ENCODE measurements around the gene SHQ1. TPM values are rescaled to one million over a fixed set of nuclear protein-coding genes. Genes with fewer than 3 reads are reported as not detected.

SHQ1 gene
- total RNA-seq, 2 donors from 2014 or later: 9.6 to 11.2 TPM

DNA sequence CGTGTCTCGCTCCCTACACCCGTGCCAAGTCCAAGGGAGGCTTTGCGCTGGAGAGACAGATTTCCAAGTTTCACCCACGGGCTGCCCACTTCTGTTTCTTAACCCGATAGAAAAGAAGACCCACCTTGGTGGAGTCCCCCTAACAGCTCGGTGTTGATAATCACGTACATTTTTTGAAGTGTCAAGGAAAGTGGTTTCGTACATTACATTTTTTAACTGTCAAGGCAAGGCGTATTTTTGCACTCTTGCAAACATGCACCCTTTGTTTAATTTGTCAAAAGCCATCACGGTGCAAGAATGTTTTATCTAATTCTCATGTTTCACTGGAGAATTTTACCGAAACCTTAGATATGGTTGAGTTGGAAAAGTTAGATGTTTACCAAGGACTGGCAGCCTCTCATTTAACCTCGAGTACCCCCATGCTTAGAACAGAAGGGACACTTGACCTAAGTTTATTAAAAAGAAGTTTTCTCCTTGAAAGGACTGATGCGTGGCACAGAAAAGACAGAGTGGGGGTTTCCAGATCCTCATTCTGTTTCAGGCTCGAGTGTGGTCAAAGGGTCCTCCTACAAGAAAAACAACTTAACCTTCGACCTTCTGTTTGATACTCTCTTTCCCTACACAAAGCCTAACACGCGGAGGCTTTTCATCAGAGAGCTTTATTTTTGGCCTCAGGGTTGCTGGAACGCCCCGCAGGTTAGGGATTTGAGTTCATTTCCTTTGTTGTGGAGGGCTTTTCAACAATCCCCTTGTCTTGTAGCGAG, 40.5 kb upstream of the SHQ1 start:
- Histone ChIP-seq H3K27me3 (no peaks in the 10 kb centered on the region), H3K4me3 (no peak overlapping the region), H3K9me3 (no peaks in the 10 kb centered on the region), H3K36me3 (replicated peaks in 1 of 2; ENCODE audit: insufficient read depth in 1 of 2, low read depth in 2 of 2) (no peaks in the 10 kb centered on the region), H3K27ac (peak overlapping the region in 1 of 4 donors; percentile 28), H3K4me1 (peaks cover 19% of the 10 kb centered on the region)
- DNase-seq (peak in 2 of 4 donors; percentile 22 to 35), ATAC-seq (no peak)
- intact Hi-C loops (cut with DNase I): no loop called here
- WGBS, 2 donors: 11 to 13% methylated on average over 20 to 21 of the region's 21 CpGs
- TF ChIP-seq, protein P1, sequence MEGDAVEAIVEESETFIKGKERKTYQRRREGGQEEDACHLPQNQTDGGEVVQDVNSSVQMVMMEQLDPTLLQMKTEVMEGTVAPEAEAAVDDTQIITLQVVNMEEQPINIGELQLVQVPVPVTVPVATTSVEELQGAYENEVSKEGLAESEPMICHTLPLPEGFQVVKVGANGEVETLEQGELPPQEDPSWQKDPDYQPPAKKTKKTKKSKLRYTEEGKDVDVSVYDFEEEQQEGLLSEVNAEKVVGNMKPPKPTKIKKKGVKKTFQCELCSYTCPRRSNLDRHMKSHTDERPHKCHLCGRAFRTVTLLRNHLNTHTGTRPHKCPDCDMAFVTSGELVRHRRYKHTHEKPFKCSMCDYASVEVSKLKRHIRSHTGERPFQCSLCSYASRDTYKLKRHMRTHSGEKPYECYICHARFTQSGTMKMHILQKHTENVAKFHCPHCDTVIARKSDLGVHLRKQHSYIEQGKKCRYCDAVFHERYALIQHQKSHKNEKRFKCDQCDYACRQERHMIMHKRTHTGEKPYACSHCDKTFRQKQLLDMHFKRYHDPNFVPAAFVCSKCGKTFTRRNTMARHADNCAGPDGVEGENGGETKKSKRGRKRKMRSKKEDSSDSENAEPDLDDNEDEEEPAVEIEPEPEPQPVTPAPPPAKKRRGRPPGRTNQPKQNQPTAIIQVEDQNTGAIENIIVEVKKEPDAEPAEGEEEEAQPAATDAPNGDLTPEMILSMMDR (IDR thresholded peaks at IDR 0.05): no peak
- no peak for TF ChIP-seq POLR2A (IDR thresholded peaks at IDR 0.05)

DNA sequence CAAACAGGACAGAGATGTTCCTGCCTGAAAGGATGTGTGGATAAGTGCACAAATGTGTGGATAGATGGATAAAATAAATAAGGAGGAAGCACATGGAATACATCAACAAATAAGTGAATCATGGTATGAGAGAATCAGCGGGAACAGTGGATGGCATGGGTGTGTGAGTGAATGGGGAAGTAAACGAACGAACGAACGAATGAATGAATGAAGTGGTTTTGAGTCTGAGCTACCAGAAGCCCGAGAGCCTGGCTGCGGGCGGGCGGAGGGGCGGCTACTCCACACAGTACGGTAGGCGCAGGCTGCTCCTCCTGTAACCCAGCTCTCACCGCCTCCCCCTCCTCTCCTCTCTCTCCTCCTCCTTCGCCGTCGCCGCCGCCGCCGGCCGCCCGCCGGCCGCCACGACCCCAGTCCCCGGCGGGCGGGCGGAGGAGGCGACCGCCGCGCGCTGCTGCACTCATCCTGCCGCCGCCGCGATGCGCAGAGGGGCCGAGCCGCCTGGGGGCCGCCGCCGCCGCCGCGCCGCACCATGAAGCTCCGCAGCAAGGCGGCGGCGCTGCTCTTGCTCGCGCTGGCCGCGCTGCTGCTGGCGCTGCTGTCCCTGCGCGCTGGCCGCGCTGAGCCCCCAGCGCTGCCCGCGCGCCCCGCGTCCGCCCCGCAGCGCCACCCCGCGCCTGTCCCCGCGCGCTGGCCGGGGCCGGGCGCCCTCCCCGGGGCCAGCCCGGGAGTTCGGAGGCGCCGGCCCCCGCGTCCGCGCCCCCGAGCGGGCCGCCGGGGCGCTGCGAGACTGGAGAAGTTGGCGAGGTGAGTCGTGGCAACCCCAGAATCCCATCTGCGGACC, 39.7 kb upstream of the SHQ1 start, which contains the start of gene GXYLT2:
GXYLT2 (plus strand) TSS at position 342 of the 841 bp plus-strand sequence; CDS start at position 530, 188 bp downstream.
- DNase-seq (peak; percentile 67 to 80 (median 73)), ATAC-seq (peak; percentile 85)
- peak in 1 of 3 donors; percentile 3 for TF ChIP-seq POLR2A (IDR thresholded peaks at IDR 0.05)
- TF ChIP-seq, protein P1 (IDR thresholded peaks at IDR 0.05): peak in 3 of 7 experiments; percentile 4 to 45 (median 39)
- no peak within 1 kb of the TSS for H3K4me3 ChIP-seq
- H3K9me3 ChIP-seq: no peaks in the 10 kb centered on the region
- H3K36me3 ChIP-seq (replicated peaks in 1 of 2; ENCODE audit: insufficient read depth in 1 of 2, low read depth in 2 of 2): no peaks in the 10 kb centered on the region
- WGBS, 2 donors: 0 to 1% methylated on average over 13 to 67 of the region's 96 CpGs
- no peaks in the 10 kb centered on the region for H3K27me3 ChIP-seq
- peaks cover 19% of the 10 kb centered on the region for H3K4me1 ChIP-seq
- H3K27ac ChIP-seq: peak within 1 kb of the TSS in 3 of 4 donors; percentile 0 to 30 (median 28)
- intact Hi-C loops (cut with DNase I): no loop called here

DNA sequence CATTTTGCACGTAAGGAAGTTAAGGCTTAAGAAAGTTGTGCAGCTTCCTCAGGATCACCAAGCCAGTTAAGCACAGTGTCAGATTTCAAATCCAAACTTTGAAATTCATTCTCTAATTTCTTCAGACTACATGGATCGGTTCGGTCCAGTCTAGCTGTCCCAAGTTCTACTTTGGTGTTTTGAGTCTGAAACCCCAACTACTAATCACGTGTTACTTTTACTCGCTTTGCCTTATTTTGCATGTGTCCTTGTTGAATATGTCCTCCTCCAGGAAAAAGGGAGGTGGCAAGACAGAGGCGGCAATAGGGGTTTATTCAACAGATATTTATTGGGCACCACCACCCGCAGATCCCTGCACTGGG, 39.1 kb upstream of the SHQ1 start:
- H3K4me1 ChIP-seq: peaks cover 19% of the 10 kb centered on the region
- H3K27me3 ChIP-seq: no peaks in the 10 kb centered on the region
- WGBS, 2 donors: 1 to 2% methylated on average over 7 of the region's 7 CpGs
- peak overlapping the region in 2 of 4 donors; percentile 0 to 30 for H3K27ac ChIP-seq
- no peak for TF ChIP-seq POLR2A (IDR thresholded peaks at IDR 0.05)
- TF ChIP-seq, protein P1 (IDR thresholded peaks at IDR 0.05): no peak
- DNase-seq (no peak), ATAC-seq (no peak)
- no peaks in the 10 kb centered on the region for H3K9me3 ChIP-seq
- H3K36me3 ChIP-seq (replicated peaks in 1 of 2; ENCODE audit: insufficient read depth in 1 of 2, low read depth in 2 of 2): no peaks in the 10 kb centered on the region
- no peak overlapping the region for H3K4me3 ChIP-seq
- intact Hi-C loops (cut with DNase I): no loop called here

DNA sequence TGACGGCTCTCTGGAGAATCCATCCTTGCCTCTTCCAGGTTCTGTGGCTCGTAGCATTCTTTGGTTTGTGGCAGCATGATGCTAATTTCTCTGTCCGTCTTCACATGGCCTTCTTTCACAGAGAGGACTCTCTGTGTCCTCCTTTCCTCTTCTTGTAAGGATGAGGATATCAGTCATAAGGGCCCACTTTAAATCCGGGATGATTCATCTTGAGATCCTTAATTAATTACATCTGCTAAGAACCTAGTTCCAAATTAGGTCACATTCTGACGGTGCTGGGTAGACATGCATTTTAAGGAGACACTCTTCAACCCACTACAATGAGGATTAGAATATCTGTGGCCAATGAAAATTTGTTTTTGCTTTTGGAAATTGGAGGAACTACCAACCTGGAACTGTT, 23.9 kb upstream of the SHQ1 start:
- Histone ChIP-seq H3K9me3 (no peaks in the 10 kb centered on the region), H3K36me3 (replicated peaks in 1 of 2; ENCODE audit: insufficient read depth in 1 of 2, low read depth in 2 of 2) (no peaks in the 10 kb centered on the region), H3K27me3 (no peaks in the 10 kb centered on the region), H3K4me1 (no peaks in the 10 kb centered on the region), H3K4me3 (no peak overlapping the region), H3K27ac (no peak overlapping the region)
- intact Hi-C loops (cut with DNase I): no loop called here
- WGBS, 2 donors: 83 to 85% methylated on average over 5 of the region's 5 CpGs
- TF ChIP-seq POLR2A (IDR thresholded peaks at IDR 0.05): no peak
- TF ChIP-seq, protein P1 (IDR thresholded peaks at IDR 0.05): no peak
- DNase-seq (no peak), ATAC-seq (no peak)
